ENCODE data around the gene CACNA1C.
A peak's percentile ranks its signal among the peaks of the same experiment; 100 is the strongest.

The CACNA1C gene

GRCh38 chr12:2567711-2568110, 514.9 kb downstream of the CACNA1C start:
- DNase-seq: no peak

GRCh38 chr12:2570562-2570961, 517.8 kb downstream of the CACNA1C start:
- DNase-seq: no peak

GRCh38 chr12:2574355-2574935, 521.7 kb downstream of the CACNA1C start:
- DNase-seq: no peak

- DNase-seq: no peak
Measured at GRCh38 chr12:2575245-2575644, 522.5 kb downstream of the CACNA1C start.

GRCh38 chr12:2578211-2578610, 525.4 kb downstream of the CACNA1C start:
- no peak for DNase-seq

GRCh38 chr12:2578772-2579171, 526.0 kb downstream of the CACNA1C start:
- DNase-seq: no peak

- no peak for DNase-seq
Measured at GRCh38 chr12:2580821-2581220, 528.0 kb downstream of the CACNA1C start.

GRCh38 chr12:2581293-2582045, 528.7 kb downstream of the CACNA1C start:
- no peak for DNase-seq

GRCh38 chr12:2582631-2583030, 529.8 kb downstream of the CACNA1C start:
- no peak for DNase-seq

GRCh38 chr12:2583091-2583497, 530.3 kb downstream of the CACNA1C start:
- peak; percentile 29 for DNase-seq

GRCh38 chr12:2583642-2584401, 531.0 kb downstream of the CACNA1C start:
- DNase-seq: no peak

- no peak for DNase-seq
Measured at GRCh38 chr12:2586156-2587038, 533.6 kb downstream of the CACNA1C start.

GRCh38 chr12:2588345-2588744, 535.6 kb downstream of the CACNA1C start:
- DNase-seq: no peak

- no peak for DNase-seq
Measured at GRCh38 chr12:2589381-2589780, 536.6 kb downstream of the CACNA1C start.

GRCh38 chr12:2593045-2593444, 540.3 kb downstream of the CACNA1C start:
- no peak for DNase-seq

GRCh38 chr12:2596441-2596840, 543.7 kb downstream of the CACNA1C start:
- DNase-seq: no peak

GRCh38 chr12:2605301-2605700, 552.5 kb downstream of the CACNA1C start:
- DNase-seq: no peak

- DNase-seq: no peak
Measured at GRCh38 chr12:2606186-2606910, 553.6 kb downstream of the CACNA1C start.

- DNase-seq: no peak
Measured at GRCh38 chr12:2607881-2608607, 555.3 kb downstream of the CACNA1C start.

- no peak for DNase-seq
Measured at GRCh38 chr12:2608608-2608945, 555.8 kb downstream of the CACNA1C start.

GRCh38 chr12:2609020-2609419, 556.2 kb downstream of the CACNA1C start:
- no peak for DNase-seq

- DNase-seq: no peak
Measured at GRCh38 chr12:2610358-2610757, 557.6 kb downstream of the CACNA1C start.

All from CD4-positive, alpha-beta T cell treated with Interleukin-12 subunit alpha and Interleukin-12 subunit beta, for 1 hour (primary cell).